Chondrocyte (in vitro differentiated cells): ENCODE data around the gene TCF25. TPM values are rescaled to one million over a fixed set of nuclear protein-coding genes. Genes with fewer than 3 reads are reported as not detected.
A peak's percentile ranks its signal among the peaks of the same experiment; 100 is the strongest.
"Not testable (repeated sequence)": the region's sequence is repeated elsewhere in the genome, so short reads cannot be mapped to it uniquely, and the experiment has no call there.

Source experiments
- DNase-seq: peaks from one replicate; pipeline ENCODE4 v3.0.0; 2021; ENCODE audit warnings: mixed read lengths, low spot score
- H3K27ac Mint-ChIP-seq: one replicate; pipeline ENCODE4 v1.8.0; 2021; ENCODE audit warnings: mild to moderate bottlenecking, moderate library complexity, mixed read lengths; ENCODE audit not compliant: unreplicated experiment
- H3K27me3 Mint-ChIP-seq: 2 replicates; pipeline ENCODE4 v1.8.0; 2021; ENCODE audit warnings: low read depth, mixed read lengths
- H3K36me3 Mint-ChIP-seq: 2 replicates; pipeline ENCODE4 v1.8.0; 2021; ENCODE audit warnings: low read depth, mixed read lengths
- H3K4me1 Mint-ChIP-seq: 2 replicates; pipeline ENCODE4 v1.8.0; 2021; ENCODE audit warnings: low read depth, mild to moderate bottlenecking, mixed read lengths
- H3K4me3 Mint-ChIP-seq: one replicate; pipeline ENCODE4 v1.8.0; 2021; ENCODE audit warnings: mild to moderate bottlenecking, moderate library complexity, mixed read lengths; ENCODE audit not compliant: unreplicated experiment
- H3K9me3 Mint-ChIP-seq: 2 replicates; pipeline ENCODE4 v1.8.0; 2021; ENCODE audit warnings: low read depth, mixed read lengths
- total RNA-seq: library from RNA; stranded (reverse); gene quantifications from 3 replicates; pipeline ENCODE4 v1.2.1, GENCODE V29; 2021
- TF ChIP-seq, protein P1 (sequence below): fragments of 200-600 bp; sonication (generic); IDR thresholded peaks from 2 replicates; pipeline ENCODE4 v1.5.0; 2021; ENCODE audit warnings: antibody characterized with exemption, mild to moderate bottlenecking, moderate library complexity

Gene TCF25
- total RNA-seq, 1 donor from 2014 or later = 200 TPM

DNA sequence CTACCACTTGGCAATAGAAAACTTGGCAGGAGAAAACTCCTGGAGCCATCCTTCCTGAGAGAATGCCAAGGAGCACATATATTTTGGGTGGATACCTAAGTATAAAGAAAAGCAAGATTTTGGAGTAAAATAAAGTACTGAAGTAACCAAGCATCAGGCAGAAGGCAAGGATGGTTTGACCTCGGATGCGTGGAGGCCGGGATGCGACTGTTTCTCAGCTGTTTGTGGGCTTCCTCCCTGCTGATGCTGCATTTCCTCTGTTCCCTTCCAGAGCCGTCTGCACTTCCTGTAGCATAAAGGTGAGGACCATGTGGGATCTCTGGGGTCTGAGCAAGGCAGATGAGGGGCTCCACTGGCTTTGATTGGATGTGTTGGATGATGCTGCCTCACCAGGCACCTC, 5.5 kb upstream of the TCF25 start:
- Mint-ChIP-seq H3K27ac (no peak overlapping the region), H3K36me3 (peaks cover 1% of the 10 kb centered on the region), H3K4me1 (peaks cover 22% of the 10 kb centered on the region), H3K9me3 (peaks cover 5% of the 10 kb centered on the region), H3K27me3 (no peaks in the 10 kb centered on the region), H3K4me3 (no peak overlapping the region)
- TF ChIP-seq, protein P1, sequence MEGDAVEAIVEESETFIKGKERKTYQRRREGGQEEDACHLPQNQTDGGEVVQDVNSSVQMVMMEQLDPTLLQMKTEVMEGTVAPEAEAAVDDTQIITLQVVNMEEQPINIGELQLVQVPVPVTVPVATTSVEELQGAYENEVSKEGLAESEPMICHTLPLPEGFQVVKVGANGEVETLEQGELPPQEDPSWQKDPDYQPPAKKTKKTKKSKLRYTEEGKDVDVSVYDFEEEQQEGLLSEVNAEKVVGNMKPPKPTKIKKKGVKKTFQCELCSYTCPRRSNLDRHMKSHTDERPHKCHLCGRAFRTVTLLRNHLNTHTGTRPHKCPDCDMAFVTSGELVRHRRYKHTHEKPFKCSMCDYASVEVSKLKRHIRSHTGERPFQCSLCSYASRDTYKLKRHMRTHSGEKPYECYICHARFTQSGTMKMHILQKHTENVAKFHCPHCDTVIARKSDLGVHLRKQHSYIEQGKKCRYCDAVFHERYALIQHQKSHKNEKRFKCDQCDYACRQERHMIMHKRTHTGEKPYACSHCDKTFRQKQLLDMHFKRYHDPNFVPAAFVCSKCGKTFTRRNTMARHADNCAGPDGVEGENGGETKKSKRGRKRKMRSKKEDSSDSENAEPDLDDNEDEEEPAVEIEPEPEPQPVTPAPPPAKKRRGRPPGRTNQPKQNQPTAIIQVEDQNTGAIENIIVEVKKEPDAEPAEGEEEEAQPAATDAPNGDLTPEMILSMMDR = no peak
- DNase-seq = no peak

DNA sequence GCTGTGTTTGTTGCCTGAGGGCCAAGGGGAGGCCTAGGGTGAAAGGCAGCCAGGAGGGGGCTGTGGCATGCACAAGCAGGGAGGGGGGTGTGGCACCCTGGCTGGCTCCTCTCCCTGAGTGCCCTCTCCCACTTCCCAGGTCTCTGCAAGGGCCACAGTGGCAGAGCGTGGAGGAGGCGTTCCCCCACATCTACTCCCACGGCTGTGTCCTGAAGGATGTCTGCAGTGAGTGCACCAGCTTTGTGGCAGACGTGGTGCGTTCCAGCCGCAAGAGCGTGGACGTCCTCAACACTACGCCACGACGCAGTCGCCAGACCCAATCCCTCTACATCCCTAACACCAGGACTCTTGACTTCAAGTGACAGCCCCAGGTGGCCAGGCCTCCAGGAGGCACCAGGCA, 3.5 kb upstream of the TCF25 start:
- no peaks in the 10 kb centered on the region for H3K27me3 Mint-ChIP-seq
- TF ChIP-seq, protein P1 = no peak
- no peak for DNase-seq
- no peak overlapping the region for H3K27ac Mint-ChIP-seq
- peaks cover 1% of the 10 kb centered on the region for H3K36me3 Mint-ChIP-seq
- peaks cover 13% of the 10 kb centered on the region for H3K4me1 Mint-ChIP-seq
- peaks cover 5% of the 10 kb centered on the region for H3K9me3 Mint-ChIP-seq
- no peak overlapping the region for H3K4me3 Mint-ChIP-seq

DNA sequence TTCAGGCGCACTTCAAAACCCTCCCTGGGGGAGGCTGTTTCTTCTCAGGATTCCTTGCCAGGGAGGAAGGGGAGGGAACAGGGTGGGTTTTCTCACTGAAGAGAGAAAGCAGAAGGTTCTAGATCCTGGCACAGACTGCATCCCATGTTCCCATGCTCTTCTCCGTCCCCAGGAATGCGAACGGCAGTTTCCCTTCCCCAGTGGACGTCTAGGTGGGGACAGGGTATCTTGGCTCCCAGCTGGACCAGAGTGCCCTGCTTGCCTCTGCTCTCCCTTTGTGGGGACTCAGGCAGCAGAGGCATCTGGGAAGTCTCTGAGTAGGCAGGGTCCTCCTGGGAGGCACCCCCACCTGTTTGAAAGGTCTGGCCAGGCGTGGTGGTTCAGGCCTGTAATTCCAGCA, 3.0 kb upstream of the TCF25 start:
- TF ChIP-seq, protein P1 = no peak
- Mint-ChIP-seq H3K27ac (no peak overlapping the region), H3K27me3 (no peaks in the 10 kb centered on the region), H3K4me3 (no peak overlapping the region), H3K36me3 (peaks cover 3% of the 10 kb centered on the region), H3K4me1 (peaks cover 17% of the 10 kb centered on the region), H3K9me3 (peaks cover 5% of the 10 kb centered on the region)
- DNase-seq = no peak

DNA sequence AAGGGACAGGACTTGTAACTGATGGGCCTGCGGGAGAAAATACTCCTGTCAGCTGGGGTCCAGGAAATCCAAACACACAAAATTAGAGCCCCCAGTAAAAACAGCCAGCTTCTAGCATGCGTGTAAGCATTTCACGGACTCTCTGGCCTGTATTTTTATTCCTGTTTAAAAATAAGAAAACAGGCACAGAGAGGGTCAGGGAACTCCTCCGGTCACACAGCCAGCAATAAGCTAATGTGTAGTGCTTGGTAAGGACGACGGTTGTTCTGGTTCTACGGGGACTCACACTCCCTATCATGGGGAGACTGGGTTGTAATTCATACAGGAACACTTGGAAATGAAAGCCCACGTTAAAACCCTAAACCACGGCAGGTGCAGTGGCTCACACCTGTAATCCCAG, 1.5 kb upstream of the TCF25 start:
- no peak for DNase-seq
- Mint-ChIP-seq H3K9me3 (peaks cover 5% of the 10 kb centered on the region), H3K36me3 (peaks cover 3% of the 10 kb centered on the region), H3K27ac (no peak overlapping the region), H3K4me3 (no peak overlapping the region), H3K27me3 (no peaks in the 10 kb centered on the region), H3K4me1 (peaks cover 17% of the 10 kb centered on the region)
- TF ChIP-seq, protein P1 = no peak

DNA sequence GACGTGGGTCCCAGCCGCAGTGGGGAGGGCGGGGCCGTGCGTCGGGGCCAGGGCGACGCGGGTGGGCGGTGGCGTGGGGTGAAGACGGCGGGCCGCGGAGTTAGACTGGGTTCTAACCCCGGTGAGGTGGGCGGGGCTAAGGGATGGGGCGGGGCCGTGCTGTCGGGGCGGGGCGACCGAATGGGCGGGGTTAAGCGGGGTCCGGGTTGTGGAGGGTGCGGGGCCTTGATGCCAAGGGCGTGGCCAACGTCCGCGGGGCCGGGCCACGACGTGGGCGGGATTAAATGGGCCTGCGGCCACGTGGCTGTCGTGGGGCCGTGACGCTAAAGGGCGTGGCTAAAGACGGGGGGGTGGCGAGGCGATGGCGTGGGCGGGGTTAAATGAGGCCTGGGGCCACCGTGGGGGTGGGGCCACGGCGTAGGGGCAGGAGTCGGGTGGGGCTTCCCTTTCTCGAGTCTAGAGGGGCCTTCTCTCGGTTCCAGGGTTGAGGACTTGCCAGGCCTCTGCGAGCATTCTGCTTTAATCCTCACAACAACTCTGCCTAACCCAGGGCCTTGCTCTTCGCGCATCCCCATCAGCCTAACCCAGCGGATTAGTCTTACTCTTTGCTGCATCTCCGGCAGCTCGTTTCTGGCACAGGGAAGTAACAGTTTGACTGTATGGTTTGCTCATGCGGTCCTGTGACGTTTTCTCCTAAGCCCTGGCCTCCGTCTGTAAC, 739 bp downstream of the TCF25 start:
- TF ChIP-seq, protein P1 = no peak
- H3K36me3 Mint-ChIP-seq = peaks cover 2% of the 10 kb centered on the region

DNA sequence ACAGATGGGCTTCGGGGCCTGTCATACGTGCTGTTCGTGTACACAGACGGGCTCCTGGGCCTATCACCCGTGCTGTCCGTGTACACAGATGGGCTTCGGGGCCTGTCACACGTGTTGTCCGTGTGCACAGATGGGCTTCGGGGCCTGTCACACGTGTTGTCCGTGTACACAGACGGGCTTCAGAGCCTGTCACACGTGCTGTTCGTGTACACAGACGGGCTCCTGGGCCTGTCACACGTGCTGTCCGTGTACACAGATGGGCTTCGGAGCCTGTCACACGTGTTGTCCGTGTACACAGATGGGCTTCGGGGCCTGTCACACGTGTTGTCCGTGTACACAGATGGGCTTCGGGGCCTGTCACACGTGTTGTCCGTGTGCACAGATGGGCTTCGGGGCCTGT, 5.7 kb downstream of the TCF25 start:
- not testable (repeated sequence) for H3K9me3 Mint-ChIP-seq, H3K27ac Mint-ChIP-seq, H3K4me3 Mint-ChIP-seq, H3K27me3 Mint-ChIP-seq, DNase-seq
- H3K4me1 Mint-ChIP-seq = peaks cover 12% of the 10 kb centered on the region
- H3K36me3 Mint-ChIP-seq = peaks cover 14% of the 10 kb centered on the region

More for the DNA sequence above, 739 bp downstream of the TCF25 start:
- Mint-ChIP-seq H3K27me3 (no peaks in the 10 kb centered on the region), H3K4me1 (peaks cover 17% of the 10 kb centered on the region), H3K27ac (peak overlapping the region; percentile 99), H3K9me3 (no peaks in the 10 kb centered on the region), H3K4me3 (peak overlapping the region; percentile 87)
- DNase-seq = no peak
